Stimulated activated CD8-positive, alpha-beta memory T cell treated with anti-CD3 and anti-CD28 coated beads, Interleukin-12 subunit alpha, Interleukin-12 subunit beta, amount 100 ng/mL, for 24 hours (primary cell): ENCODE data around the gene PGPEP1.
"Not testable (repeated sequence)": the region's sequence is repeated elsewhere in the genome, so short reads cannot be mapped to it uniquely, and the experiment has no call there.

Source experiments
- DNase-seq: peaks from one replicate; pipeline ENCODE4 v3.0.0-alpha.2; 2020; ENCODE audit errors: extremely low read depth

The PGPEP1 gene

DNA sequence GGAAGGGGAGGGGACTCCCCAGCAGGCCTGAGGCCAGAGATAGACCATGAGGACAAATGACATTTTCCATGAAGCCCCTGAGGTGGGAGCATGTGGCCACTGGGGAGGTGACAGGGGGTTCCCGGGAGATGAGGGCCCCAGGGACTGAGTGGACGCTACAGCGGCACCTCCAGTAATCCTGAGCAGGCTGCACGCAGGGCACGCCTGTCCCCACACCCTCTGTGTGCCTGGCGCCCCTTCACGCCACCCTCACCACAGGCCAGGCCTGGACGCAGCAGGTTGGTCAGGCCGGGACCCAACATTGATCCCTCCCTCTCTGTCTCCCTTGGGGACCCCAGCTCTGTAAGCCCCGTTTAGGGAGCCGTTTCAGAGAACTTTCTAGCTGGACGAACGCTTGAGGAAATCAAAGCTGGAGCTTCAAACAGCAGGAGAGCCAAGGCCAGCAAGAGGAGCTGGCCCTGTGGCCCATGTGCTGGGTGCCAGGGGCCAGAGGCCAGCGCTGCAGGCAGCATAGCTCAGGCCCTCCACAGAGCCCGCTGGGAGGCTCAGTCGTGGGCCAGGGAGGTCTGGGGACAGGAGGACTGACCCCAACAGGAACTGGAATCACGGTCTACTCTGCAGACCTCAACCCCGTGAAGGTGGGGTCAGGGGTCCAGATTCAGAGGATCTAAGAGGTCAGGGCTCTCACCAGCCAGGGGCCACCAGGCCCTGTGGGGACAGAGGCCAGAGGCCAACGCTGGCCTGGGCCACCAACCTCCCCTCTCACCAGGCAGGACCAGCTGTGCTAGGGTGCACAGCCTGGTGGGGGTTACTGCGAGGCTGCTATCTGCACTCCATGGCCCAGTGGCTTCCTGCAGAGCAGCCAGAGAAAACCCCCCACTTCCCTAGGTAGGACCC lies 32.1 kb upstream of the PGPEP1 start:
- DNase-seq: no peak

GRCh38 chr19:18308948-18309325 lies 31.5 kb upstream of the PGPEP1 start:
- DNase-seq: no peak

GRCh38 chr19:18309525-18310064 lies 30.8 kb upstream of the PGPEP1 start:
- DNase-seq: no peak

DNA sequence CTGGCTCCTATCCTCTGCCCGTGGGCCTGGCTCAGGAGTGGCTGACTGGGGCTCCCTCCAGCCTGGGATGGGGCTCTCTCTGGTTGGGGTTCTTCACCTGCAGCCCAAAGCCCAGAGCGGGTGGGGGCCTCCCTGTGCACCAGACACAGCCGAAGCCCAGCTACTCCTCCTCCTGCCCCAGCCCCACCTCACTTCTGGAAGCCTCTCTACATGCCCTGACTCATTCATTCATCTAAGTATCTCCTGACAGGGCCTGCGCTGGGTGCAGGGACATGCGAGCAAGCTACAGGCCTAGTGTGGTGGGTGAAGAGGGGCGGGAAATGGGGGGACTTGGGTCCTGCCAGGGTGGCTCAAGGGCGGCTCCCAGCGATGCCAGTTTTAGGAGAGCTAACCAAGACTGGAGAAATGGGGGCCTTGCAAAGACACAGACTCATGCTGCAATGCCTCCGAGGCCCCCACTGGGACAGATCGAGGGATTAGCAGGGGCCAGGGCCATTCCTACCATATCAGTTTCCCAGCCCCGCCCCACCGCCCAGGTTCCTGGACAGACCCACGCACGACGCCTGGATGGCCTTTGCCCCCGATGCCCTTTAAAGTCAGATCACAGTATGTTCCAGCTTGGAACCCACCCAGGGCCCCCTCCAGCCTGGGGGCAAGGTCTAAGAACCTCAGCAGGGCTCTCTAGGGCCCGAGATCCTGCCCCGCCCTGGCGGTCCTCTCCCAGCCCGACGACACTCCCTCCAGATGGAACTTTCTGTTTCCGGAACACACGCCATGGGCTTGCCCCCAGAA lies 30.1 kb upstream of the PGPEP1 start:
- DNase-seq: no peak

DNA sequence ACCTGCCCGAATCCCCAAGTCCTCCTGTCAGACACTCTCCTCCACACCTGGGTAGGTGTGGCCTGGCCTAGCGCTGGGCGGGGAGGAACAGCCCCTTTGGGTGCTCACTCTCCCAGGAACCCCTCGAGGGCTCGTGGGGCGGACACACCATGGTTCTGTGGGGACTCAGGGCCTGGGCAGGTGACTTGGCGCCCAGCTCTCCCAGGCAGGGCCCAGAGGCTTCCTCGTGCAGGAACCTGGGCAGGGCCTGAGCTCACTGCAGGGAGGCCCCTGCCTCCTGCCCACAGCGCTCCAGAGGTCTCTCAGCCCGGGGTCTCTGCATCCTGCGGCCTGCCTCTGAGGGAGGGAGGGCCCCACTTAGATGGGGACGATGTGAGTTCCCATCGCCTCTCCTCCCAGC lies 29.4 kb upstream of the PGPEP1 start:
- no peak for DNase-seq

- no peak for DNase-seq
Observed at GRCh38 chr19:18311502-18312091, 28.8 kb upstream of the PGPEP1 start.

GRCh38 chr19:18312092-18312534 lies 28.3 kb upstream of the PGPEP1 start:
- DNase-seq: no peak

GRCh38 chr19:18313398-18313797 lies 27.0 kb upstream of the PGPEP1 start:
- no peak for DNase-seq

GRCh38 chr19:18317961-18318800 lies 22.2 kb upstream of the PGPEP1 start:
- DNase-seq: no peak

GRCh38 chr19:18319591-18320135 lies 20.7 kb upstream of the PGPEP1 start:
- DNase-seq: no peak

DNA sequence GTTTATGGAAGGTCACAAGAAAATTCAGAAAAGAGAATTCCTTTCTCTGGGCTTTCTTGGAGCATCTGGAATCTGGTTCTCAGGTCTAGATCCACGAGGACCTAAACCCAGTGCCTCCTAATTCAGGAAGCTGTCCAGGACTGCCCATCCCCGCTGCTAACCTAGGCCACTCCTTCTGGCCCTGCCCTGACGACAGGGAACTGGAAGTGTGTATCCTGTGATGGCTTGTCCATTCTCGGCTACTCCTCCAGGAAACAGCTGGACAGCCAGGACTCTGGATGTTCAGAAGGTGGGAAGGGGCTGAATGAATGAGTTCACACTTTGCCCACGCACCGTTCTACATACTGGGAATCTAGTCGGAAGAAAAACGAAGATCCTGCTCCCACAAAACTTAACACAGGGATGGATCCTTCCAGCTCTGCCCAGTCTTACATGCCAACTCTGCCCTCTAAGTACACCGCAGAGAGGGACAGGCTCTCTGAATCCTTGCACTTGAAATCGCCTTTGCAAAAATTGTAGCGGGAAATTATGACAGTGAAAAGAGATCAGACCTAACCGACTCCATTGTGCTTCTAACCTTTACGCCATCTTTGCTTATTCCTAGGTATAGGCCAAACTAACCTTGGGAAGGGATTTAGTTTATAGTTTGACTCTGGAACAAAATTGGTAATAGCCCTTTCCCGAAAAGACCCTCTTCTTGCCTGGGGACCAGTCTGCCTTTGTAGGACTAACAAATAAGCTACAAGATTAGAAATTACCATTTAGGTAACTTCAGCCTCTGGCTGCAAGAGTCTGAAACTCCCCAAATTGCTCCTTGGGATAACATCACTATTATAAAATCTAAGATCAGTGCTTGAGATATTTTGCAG lies 19.3 kb upstream of the PGPEP1 start:
- no peak for DNase-seq

DNA sequence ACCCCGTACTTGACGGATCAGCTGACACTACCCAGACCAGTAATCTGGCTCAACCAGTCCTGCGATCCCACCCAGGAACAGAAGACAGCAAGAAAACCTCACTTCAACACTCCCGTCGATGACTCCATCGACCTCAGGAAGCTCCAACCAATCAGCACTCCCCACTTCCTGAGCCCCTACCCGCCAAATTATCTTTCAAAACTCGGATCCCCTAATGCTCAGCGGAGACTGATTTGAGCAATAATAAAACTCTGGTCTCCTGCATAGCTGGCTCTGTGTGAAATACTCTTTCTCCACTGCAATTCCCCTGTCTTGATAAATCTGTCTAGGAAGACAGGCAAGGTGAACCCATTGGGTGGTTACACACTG lies 18.7 kb upstream of the PGPEP1 start:
- DNase-seq: no peak

DNA sequence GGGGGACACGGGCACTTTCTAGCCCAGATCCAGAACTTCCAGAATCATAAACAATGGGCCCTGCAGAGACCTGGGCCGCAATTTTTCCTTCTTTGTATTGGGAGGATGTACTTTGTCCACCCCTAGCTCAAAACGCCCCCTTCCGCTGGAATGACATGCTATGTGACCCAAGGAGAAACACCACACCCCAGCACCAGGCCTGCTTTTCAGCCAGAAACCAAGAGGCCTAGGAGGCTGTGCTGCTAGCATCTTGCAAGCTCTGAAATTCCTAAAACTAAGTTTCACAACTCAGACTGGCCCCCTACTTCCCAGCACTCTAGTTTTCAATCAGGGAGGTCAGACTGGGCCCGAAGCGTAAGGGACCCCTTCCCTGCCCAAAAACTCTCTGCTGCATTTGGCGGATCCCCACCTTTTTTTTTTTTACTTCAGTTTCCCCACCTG lies 18.1 kb upstream of the PGPEP1 start:
- no peak for DNase-seq

GRCh38 chr19:18322759-18323460 lies 17.5 kb upstream of the PGPEP1 start, which contains the start of gene LSM4:
LSM4 (minus strand) TSS chr19:18323076; CDS start chr19:18323020, 56 bp downstream.
- DNase-seq: peak; percentile 98

- not testable (repeated sequence) for DNase-seq
Observed at GRCh38 chr19:18324373-18324731, 16.0 kb upstream of the PGPEP1 start.

DNA sequence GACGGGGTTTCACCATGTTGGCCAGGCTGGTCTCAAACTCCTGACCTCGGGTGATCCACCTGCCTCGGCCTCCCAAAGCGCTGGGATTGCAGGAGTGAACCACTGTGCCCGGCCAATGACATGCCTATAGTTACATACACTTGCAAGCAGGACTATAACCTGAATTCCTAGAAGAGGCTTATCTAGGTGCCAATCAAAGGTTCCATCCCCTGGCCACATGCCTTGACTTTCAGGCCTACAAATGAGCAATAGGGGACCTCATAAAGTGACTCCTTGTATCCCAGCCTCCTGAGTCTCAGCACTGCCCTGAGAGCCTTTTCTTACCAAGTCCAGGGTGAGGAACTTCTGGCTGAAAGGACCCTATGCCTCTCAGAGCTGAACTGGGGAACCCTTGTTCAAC lies 13.6 kb upstream of the PGPEP1 start:
- DNase-seq: no peak

GRCh38 chr19:18328340-18329034 lies 11.9 kb upstream of the PGPEP1 start:
- peak; percentile 68 for DNase-seq

DNA sequence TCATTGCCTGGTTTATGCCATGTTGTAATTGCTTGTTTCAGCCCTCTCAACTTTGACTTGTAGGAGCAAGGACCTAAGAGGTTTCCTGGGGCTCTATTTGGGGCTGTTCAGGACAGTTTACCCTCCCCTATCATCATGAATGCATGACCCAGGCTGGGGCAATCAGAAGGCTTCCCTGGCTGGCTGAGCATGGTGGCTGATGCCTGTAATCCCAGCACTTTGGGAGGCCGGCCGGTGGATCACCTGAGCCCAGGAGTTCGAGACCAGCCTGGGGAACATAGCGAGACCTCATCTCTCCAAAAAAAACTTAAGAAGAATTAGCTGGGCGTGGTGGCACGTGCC lies 11.4 kb upstream of the PGPEP1 start:
- no peak for DNase-seq

- no peak for DNase-seq
Observed at GRCh38 chr19:18330868-18331267, 9.5 kb upstream of the PGPEP1 start.
